GM12892 (cell line): ENCODE data around the gene PAMR1.

Source experiments
- POLR2A ChIP-seq: IDR thresholded peaks from 2 replicates; pipeline ENCODE4 v1.6.1; 2011; ENCODE audit warnings: low read depth, low read length, control low read depth
- POLR2AphosphoS5 ChIP-seq: IDR thresholded peaks from 2 replicates; pipeline ENCODE4 v1.6.1; 2011; ENCODE audit warnings: low read depth, low read length, control low read depth
- TAF1 ChIP-seq: IDR thresholded peaks from 2 replicates; pipeline ENCODE4 v1.6.1; 2011; ENCODE audit warnings: low read depth, mild to moderate bottlenecking, control low read depth, low read length, borderline replicate concordance

GRCh38 chr11:35479731-35480130 lies 45.7 kb downstream of the PAMR1 start:
- no peak for TF ChIP-seq POLR2A
- TF ChIP-seq TAF1 = no peak
- TF ChIP-seq POLR2AphosphoS5 = no peak
